ENCODE results near the gene CXCL6.

CXCL6 gene

DNA sequence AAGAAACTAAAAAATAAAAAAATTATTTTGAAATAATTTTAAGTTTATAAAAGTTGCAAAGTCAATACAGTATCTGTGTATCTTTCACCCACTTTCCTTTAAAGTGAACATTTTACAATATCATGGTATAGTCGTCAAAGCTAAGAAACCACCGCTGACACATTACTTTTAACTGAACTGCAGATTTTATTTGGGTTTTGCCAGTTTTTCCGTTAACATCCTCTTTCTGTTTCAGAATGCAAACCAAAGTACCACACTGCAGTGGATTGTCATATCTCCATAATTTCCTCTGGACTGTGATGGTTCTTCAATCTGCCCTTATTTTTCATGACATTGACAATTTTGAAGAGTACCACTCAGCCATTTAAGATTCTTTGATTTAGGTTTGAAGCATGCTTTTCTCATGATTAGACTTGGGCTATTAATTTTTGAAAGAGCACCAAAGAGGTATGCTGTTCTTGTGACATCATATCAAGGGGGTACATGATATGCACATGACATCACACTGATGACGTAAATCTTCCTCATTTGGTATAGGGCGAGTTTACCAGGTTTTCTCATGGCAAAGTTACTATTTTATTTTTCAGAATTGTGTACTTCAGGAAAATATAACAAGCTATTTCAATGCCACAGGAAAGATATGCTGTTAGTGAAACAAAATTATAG lies 29.1 kb downstream of the CXCL6 start:
- DNase-seq (ENCODE audit: low read depth in 1 of 2, low spot score in 1 of 2): no peak

DNA sequence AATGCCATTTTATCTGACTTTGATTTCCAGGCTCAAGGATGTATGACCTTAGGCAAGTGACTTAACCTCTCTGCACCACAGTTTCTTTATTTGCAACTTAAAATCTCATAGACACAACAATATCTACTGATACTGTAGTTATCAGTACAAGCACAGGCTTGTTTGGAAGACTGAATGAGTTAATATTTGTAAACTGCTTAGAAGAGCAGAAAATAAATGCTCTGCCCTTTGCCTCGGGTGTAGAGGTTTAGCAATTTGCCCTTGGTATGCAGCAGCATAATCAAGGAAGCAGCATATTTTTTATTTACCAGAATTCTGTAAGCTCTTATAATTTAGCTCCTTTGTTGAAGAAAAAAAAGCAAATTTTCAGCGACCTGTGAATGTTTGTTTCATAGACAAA lies 29.8 kb downstream of the CXCL6 start:
- no peak for DNase-seq (ENCODE audit: low read depth in 1 of 2, low spot score in 1 of 2)

GRCh38 chr4:73867783-73868182 lies 31.3 kb downstream of the CXCL6 start:
- no peak for DNase-seq (ENCODE audit: low read depth in 1 of 2, low spot score in 1 of 2)

DNA sequence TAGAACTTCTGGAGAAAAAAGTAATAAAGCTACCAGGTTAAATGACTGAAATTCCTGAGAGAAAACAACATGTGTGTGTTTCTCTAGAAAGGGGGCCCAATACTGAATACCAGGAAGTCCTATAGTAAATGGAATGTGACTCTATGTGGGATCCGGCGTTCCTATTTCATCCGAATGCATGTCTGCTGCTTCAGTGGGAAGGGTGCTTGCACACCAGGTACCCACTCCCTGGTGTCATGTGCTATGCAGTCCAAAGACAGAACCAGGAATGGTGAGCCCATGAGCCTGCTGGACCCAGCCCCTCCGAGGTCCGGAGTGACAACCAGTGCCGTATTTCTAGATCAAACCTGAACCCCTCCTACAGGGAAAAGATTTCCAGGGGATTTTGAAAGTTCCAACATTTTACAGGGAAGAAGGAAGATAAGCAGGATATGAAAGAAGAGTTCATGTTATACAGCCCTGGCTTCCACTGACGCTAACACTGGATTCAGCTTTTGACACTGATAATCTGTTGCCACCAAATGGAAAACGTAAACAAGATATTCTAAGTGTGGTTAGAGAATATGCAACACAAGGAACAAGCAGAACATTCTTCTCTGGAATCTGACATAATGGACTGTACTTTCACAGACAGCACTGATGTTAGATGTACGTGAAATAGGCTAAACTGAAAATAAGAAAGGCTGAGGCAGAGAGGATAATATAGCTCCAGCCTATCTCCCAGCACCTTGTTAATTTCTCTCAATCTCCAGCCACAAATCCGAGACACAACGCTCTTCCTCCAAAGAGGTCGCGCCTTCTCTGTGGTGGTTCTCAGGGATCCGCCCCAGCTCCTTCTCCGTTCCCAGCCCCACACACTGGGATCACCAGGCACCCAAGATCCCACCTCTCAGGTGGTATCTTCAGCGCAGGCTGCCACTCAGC lies 32.0 kb downstream of the CXCL6 start:
- DNase-seq (ENCODE audit: low read depth in 1 of 2, low spot score in 1 of 2): no peak

DNA sequence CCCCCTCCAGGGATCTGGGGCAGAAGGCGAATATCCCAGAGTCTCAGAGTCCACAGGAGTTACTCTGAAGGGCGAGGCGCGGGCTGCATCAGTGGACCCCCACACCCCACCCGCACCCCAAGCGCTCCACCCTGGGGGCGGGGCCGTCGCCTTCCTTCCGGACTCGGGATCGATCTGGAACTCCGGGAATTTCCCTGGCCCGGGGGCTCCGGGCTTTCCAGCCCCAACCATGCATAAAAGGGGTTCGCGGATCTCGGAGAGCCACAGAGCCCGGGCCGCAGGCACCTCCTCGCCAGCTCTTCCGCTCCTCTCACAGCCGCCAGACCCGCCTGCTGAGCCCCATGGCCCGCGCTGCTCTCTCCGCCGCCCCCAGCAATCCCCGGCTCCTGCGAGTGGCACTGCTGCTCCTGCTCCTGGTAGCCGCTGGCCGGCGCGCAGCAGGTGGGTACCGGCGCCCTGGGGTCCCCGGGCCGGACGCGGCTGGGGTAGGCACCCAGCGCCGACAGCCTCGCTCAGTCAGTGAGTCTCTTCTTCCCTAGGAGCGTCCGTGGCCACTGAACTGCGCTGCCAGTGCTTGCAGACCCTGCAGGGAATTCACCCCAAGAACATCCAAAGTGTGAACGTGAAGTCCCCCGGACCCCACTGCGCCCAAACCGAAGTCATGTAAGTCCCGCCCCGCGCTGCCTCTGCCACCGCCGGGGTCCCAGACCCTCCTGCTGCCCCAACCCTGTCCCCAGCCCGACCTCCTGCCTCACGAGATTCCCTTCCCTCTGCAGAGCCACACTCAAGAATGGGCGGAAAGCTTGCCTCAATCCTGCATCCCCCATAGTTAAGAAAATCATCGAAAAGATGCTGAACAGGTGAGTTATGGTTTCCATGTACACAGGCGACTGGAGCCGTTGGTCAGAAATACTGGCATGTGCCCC lies 32.9 kb downstream of the CXCL6 start, which contains the start of gene CXCL1:
Gene CXCL1 (plus strand): TSS at position 264 of the 926 bp plus-strand sequence. CDS start 78 bp downstream, at position 342.
- DNase-seq (ENCODE audit: low read depth in 1 of 2, low spot score in 1 of 2): no peak

DNA sequence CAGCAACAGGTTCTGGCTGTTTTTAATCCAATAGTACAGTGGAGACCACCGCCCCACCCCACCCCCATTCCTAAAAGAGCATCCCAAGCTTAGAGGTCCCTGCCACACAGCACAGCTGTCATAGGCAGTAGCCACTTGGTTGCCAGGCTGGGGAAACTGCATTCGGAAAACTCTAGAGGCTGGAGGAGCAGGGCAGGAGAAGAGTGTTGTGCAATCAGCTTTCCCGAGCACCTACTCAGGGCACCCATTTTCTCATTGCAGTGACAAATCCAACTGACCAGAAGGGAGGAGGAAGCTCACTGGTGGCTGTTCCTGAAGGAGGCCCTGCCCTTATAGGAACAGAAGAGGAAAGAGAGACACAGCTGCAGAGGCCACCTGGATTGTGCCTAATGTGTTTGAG lies 33.8 kb downstream of the CXCL6 start:
- DNase-seq (ENCODE audit: low read depth in 1 of 2, low spot score in 1 of 2): no peak

DNA sequence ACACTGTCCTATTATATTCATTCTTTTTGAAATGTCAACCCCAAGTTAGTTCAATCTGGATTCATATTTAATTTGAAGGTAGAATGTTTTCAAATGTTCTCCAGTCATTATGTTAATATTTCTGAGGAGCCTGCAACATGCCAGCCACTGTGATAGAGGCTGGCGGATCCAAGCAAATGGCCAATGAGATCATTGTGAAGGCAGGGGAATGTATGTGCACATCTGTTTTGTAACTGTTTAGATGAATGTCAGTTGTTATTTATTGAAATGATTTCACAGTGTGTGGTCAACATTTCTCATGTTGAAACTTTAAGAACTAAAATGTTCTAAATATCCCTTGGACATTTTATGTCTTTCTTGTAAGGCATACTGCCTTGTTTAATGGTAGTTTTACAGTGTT lies 34.3 kb downstream of the CXCL6 start:
- no peak for DNase-seq (ENCODE audit: low read depth in 1 of 2, low spot score in 1 of 2)

- no peak for DNase-seq (ENCODE audit: low read depth in 1 of 2, low spot score in 1 of 2)
Observed at GRCh38 chr4:73871511-73872310, 35.2 kb downstream of the CXCL6 start.

- no peak for DNase-seq (ENCODE audit: low read depth in 1 of 2, low spot score in 1 of 2)
Observed at GRCh38 chr4:73872316-73873108, 36.0 kb downstream of the CXCL6 start.

GRCh38 chr4:73874386-73874785 lies 37.9 kb downstream of the CXCL6 start:
- DNase-seq (ENCODE audit: low read depth in 1 of 2, low spot score in 1 of 2): no peak

DNA sequence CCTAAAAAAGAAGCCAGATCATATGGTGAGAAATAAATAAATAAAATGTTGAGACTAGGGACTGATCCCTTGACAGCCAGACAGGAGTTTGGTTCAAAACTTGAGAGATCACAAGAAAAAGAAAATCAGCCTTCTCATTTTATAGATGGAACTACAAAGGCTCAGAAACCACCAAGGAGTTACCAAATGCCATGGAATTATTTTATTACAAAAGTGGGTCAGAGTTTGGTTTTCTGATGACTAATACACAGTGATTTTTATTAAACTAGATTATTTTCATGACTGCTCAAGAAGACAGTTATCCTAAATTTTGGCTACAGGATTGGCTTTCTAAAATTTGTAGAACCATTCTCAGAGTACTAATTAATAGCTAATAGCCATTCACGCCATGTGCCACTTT lies 38.9 kb downstream of the CXCL6 start:
- no peak for DNase-seq (ENCODE audit: low read depth in 1 of 2, low spot score in 1 of 2)

- no peak for DNase-seq (ENCODE audit: low read depth in 1 of 2, low spot score in 1 of 2)
Observed at GRCh38 chr4:73883306-73883705, 46.8 kb downstream of the CXCL6 start.

GRCh38 chr4:73885574-73886267 lies 49.2 kb downstream of the CXCL6 start:
- no peak for DNase-seq (ENCODE audit: low read depth in 1 of 2, low spot score in 1 of 2)
